Liver (tissue), 3 donors: ENCODE results near the gene ADK.

Experiments used
- EGR1 ChIP-seq, 2 donors: IDR thresholded peaks; 2 replicates each; pipeline ENCODE4 v1.6.1; 2016 to 2018; ENCODE audit warnings: antibody characterized with exemption in 2 of 2, low read depth in 2 of 2
- GABPA ChIP-seq, 2 donors: IDR thresholded peaks in 1 of 2; conservative IDR thresholded peaks in 1 of 2; 2 replicates each; pipeline ENCODE4 v1.6.1; 2016; ENCODE audit warnings: antibody characterized with exemption in 2 of 2, mild to moderate bottlenecking in 1 of 2, moderate library complexity in 1 of 2
- HNF4A ChIP-seq, 2 donors: conservative IDR thresholded peaks; 2 replicates each; pipeline ENCODE4 v1.6.1; 2016; ENCODE audit warnings: antibody characterized with exemption in 2 of 2, mild to moderate bottlenecking in 2 of 2
- JUND ChIP-seq, 2 donors: IDR thresholded peaks; 2 replicates each; pipeline ENCODE4 v1.6.1; 2016; ENCODE audit warnings: antibody characterized with exemption in 2 of 2
- RAD21 ChIP-seq, 2 donors: IDR thresholded peaks; 2 replicates each; pipeline ENCODE4 v1.6.1; 2016; ENCODE audit warnings: antibody characterized with exemption in 2 of 2, mild to moderate bottlenecking in 2 of 2
- RXRA ChIP-seq, 2 donors: IDR thresholded peaks; 2 replicates each; pipeline ENCODE4 v1.6.1; 2017 to 2018; ENCODE audit warnings: antibody characterized with exemption in 2 of 2, mild to moderate bottlenecking in 1 of 2
- SP1 ChIP-seq: IDR thresholded peaks from 2 replicates; pipeline ENCODE4 v1.6.1; 2018; ENCODE audit warnings: antibody characterized with exemption, mild to moderate bottlenecking
- TAF1 ChIP-seq: conservative IDR thresholded peaks from 2 replicates; pipeline ENCODE4 v1.6.1; 2016; ENCODE audit warnings: antibody characterized with exemption, mild to moderate bottlenecking
- YY1 ChIP-seq: IDR thresholded peaks from 2 replicates; pipeline ENCODE4 v1.6.1; 2016; ENCODE audit warnings: antibody characterized with exemption, mild to moderate bottlenecking
- TF ChIP-seq, protein P1 (sequence below): fragments of 150-350 bp; IDR thresholded peaks from 2 replicates; pipeline ENCODE4 v1.5.1; 2017; ENCODE audit warnings: improper control_type of control experiment, low read depth, low read length; ENCODE audit not compliant: missing input control
- TF ChIP-seq, protein P2 (sequence below): IDR thresholded peaks from 2 replicates; pipeline ENCODE4 v1.6.1; 2016; ENCODE audit warnings: antibody characterized with exemption
- TF ChIP-seq, protein P3 (sequence below): IDR thresholded peaks from 2 replicates; pipeline ENCODE4 v1.6.1; 2016; ENCODE audit warnings: antibody characterized with exemption
- TF ChIP-seq, protein P4 (sequence below): IDR thresholded peaks from 2 replicates; pipeline ENCODE4 v1.6.1; 2016; ENCODE audit warnings: antibody characterized with exemption, mild to moderate bottlenecking
- donor health status: healthy.
- donor health status: healthy.

DNA sequence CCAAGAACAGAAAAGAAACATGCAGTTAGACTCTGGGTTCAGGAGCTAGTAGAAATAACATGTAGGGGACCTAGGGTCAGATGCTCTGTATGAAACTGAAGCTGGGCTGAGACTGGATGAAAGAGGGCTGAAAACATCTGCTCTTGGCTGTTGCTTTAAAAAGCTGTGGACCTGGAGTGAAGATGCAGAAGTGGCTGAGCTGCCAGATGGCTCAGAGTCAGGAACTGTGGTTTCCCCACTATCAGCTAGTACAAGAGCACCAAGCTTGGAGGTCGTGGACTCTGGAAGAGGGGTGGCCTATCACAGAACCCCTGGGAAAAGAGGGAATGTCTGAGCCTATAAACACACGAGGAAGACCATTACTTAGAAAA lies 5.9 kb downstream of the ADK start:
- TF ChIP-seq SP1: no peak
- no peak for TF ChIP-seq TAF1
- no peak for TF ChIP-seq RXRA (IDR thresholded peaks at IDR 0.05)
- TF ChIP-seq, protein P1, sequence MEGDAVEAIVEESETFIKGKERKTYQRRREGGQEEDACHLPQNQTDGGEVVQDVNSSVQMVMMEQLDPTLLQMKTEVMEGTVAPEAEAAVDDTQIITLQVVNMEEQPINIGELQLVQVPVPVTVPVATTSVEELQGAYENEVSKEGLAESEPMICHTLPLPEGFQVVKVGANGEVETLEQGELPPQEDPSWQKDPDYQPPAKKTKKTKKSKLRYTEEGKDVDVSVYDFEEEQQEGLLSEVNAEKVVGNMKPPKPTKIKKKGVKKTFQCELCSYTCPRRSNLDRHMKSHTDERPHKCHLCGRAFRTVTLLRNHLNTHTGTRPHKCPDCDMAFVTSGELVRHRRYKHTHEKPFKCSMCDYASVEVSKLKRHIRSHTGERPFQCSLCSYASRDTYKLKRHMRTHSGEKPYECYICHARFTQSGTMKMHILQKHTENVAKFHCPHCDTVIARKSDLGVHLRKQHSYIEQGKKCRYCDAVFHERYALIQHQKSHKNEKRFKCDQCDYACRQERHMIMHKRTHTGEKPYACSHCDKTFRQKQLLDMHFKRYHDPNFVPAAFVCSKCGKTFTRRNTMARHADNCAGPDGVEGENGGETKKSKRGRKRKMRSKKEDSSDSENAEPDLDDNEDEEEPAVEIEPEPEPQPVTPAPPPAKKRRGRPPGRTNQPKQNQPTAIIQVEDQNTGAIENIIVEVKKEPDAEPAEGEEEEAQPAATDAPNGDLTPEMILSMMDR: no peak
- no peak for TF ChIP-seq HNF4A (conservative IDR thresholded peaks at IDR 0.05)
- TF ChIP-seq YY1: no peak
- no peak for TF ChIP-seq JUND (IDR thresholded peaks at IDR 0.05)
- peak in 1 of 2 donors; percentile 5 for TF ChIP-seq RAD21 (IDR thresholded peaks at IDR 0.05)
- TF ChIP-seq, protein P2, sequence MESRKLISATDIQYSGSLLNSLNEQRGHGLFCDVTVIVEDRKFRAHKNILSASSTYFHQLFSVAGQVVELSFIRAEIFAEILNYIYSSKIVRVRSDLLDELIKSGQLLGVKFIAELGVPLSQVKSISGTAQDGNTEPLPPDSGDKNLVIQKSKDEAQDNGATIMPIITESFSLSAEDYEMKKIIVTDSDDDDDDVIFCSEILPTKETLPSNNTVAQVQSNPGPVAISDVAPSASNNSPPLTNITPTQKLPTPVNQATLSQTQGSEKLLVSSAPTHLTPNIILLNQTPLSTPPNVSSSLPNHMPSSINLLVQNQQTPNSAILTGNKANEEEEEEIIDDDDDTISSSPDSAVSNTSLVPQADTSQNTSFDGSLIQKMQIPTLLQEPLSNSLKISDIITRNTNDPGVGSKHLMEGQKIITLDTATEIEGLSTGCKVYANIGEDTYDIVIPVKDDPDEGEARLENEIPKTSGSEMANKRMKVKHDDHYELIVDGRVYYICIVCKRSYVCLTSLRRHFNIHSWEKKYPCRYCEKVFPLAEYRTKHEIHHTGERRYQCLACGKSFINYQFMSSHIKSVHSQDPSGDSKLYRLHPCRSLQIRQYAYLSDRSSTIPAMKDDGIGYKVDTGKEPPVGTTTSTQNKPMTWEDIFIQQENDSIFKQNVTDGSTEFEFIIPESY: no peak
- TF ChIP-seq, protein P3, sequence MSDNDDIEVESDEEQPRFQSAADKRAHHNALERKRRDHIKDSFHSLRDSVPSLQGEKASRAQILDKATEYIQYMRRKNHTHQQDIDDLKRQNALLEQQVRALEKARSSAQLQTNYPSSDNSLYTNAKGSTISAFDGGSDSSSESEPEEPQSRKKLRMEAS: no peak
- TF ChIP-seq, protein P4, sequence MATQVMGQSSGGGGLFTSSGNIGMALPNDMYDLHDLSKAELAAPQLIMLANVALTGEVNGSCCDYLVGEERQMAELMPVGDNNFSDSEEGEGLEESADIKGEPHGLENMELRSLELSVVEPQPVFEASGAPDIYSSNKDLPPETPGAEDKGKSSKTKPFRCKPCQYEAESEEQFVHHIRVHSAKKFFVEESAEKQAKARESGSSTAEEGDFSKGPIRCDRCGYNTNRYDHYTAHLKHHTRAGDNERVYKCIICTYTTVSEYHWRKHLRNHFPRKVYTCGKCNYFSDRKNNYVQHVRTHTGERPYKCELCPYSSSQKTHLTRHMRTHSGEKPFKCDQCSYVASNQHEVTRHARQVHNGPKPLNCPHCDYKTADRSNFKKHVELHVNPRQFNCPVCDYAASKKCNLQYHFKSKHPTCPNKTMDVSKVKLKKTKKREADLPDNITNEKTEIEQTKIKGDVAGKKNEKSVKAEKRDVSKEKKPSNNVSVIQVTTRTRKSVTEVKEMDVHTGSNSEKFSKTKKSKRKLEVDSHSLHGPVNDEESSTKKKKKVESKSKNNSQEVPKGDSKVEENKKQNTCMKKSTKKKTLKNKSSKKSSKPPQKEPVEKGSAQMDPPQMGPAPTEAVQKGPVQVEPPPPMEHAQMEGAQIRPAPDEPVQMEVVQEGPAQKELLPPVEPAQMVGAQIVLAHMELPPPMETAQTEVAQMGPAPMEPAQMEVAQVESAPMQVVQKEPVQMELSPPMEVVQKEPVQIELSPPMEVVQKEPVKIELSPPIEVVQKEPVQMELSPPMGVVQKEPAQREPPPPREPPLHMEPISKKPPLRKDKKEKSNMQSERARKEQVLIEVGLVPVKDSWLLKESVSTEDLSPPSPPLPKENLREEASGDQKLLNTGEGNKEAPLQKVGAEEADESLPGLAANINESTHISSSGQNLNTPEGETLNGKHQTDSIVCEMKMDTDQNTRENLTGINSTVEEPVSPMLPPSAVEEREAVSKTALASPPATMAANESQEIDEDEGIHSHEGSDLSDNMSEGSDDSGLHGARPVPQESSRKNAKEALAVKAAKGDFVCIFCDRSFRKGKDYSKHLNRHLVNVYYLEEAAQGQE: no peak
- TF ChIP-seq GABPA (IDR thresholded peaks at IDR 0.05 in 1 of 2, conservative IDR thresholded peaks at IDR 0.05 in 1 of 2): no peak
- TF ChIP-seq EGR1 (IDR thresholded peaks at IDR 0.05; ENCODE audit: low read depth in 2 of 2): no peak
